GM18520 (cell line): Measurements from ENCODE around the gene C1orf105.

Experiments used
- ATAC-seq: cut with Tn5 transposase; IDR thresholded peaks from one replicate; pipeline ENCODE4 v1.9.1; 2021; ENCODE audit not compliant: unreplicated experiment

Gene C1orf105

GRCh38 chr1:172455451-172455850, 35.0 kb downstream of the C1orf105 start:
- ATAC-seq = no peak

GRCh38 chr1:172456344-172456769, 35.9 kb downstream of the C1orf105 start:
- no peak for ATAC-seq

- no peak for ATAC-seq
These were observed 37.1 kb downstream of the C1orf105 start for GRCh38 chr1:172457479-172458130.

GRCh38 chr1:172460177-172460576, 39.7 kb downstream of the C1orf105 start:
- no peak for ATAC-seq

GRCh38 chr1:172460887-172461315, 40.4 kb downstream of the C1orf105 start:
- ATAC-seq = no peak

- no peak for ATAC-seq
These were observed 45.1 kb downstream of the C1orf105 start for GRCh38 chr1:172465617-172466016.

GRCh38 chr1:172466795-172467407, 46.4 kb downstream of the C1orf105 start:
- ATAC-seq = no peak

- ATAC-seq = no peak
These were observed 47.0 kb downstream of the C1orf105 start for GRCh38 chr1:172467446-172467845.

GRCh38 chr1:172468296-172468695, 47.8 kb downstream of the C1orf105 start:
- no peak for ATAC-seq

- ATAC-seq = no peak
These were observed 49.2 kb downstream of the C1orf105 start for GRCh38 chr1:172469717-172470116.

- ATAC-seq = no peak
These were observed 49.7 kb downstream of the C1orf105 start for GRCh38 chr1:172470149-172470548.

GRCh38 chr1:172471666-172472065, 51.2 kb downstream of the C1orf105 start:
- no peak for ATAC-seq

GRCh38 chr1:172472495-172472894, 52.0 kb downstream of the C1orf105 start:
- no peak for ATAC-seq

GRCh38 chr1:172473302-172473701, 52.8 kb downstream of the C1orf105 start:
- ATAC-seq = no peak

GRCh38 chr1:172473842-172474241, 53.4 kb downstream of the C1orf105 start:
- no peak for ATAC-seq

- ATAC-seq = no peak
These were observed 55.8 kb downstream of the C1orf105 start for GRCh38 chr1:172476218-172476811.

- ATAC-seq = no peak
These were observed 56.7 kb downstream of the C1orf105 start for GRCh38 chr1:172477216-172477615.

GRCh38 chr1:172477741-172478140, 57.3 kb downstream of the C1orf105 start:
- ATAC-seq = no peak

GRCh38 chr1:172478485-172478884, 58.0 kb downstream of the C1orf105 start:
- no peak for ATAC-seq

GRCh38 chr1:172480431-172480830, 59.9 kb downstream of the C1orf105 start:
- ATAC-seq = no peak

- no peak for ATAC-seq
These were observed 61.6 kb downstream of the C1orf105 start for GRCh38 chr1:172482044-172482443.

- ATAC-seq = no peak
These were observed 63.0 kb downstream of the C1orf105 start for GRCh38 chr1:172483448-172483847.
